H1 (cell line): ENCODE results near the gene TCERG1L. TPM values are rescaled to one million over a fixed set of nuclear protein-coding genes. Genes with fewer than 3 reads are reported as not detected.

Experiments
- POLR2A ChIP-seq, 2 experiments: IDR thresholded peaks; 1 replicate in 1 of 2; 2 replicates in 1 of 2; pipeline ENCODE4 v1.6.1; 2011; ENCODE audit warnings: low read depth in 2 of 2, low read length in 2 of 2, mild to moderate bottlenecking in 2 of 2; ENCODE audit errors: control extremely low read depth in 1 of 2
- SP2 ChIP-seq: IDR thresholded peaks from 2 replicates; pipeline ENCODE4 v1.6.1; 2012; ENCODE audit warnings: mild to moderate bottlenecking, low read length, inconsistent platforms
- SUZ12 ChIP-seq: fragments of 200-600 bp; sonication (generic); IDR thresholded peaks from 2 replicates; pipeline ENCODE4 v1.6.1; 2012; ENCODE audit warnings: mild to moderate bottlenecking, inconsistent platforms, low read length, moderate library complexity, mixed read lengths
- polyA plus RNA-seq, 7 experiments: library from polyadenylated mRNA; depleted of rRNA in 3 of 7; stranded (reverse) in 5 of 7; unstranded in 2 of 7; fragments of >200 nt in 5 of 7; fragments of 200-250 nt in 2 of 7; gene quantifications; 1 replicate in 5 of 7; 2 replicates in 1 of 7; 4 replicates in 1 of 7; pipeline versions ENCODE4 v1.2.1 to v1.2.3, GENCODE V29; 2011 to 2013; ENCODE audit warnings: missing spikeins in 2 of 7, mixed read lengths in 2 of 7
- total RNA-seq: library from RNA; stranded (reverse); fragmentation: NEBNext Ultra II Directional; extraction: Animal tissue kit (Norgen Biotek cat#: 25700); gene quantifications from 2 replicates; pipeline ENCODE4 v1.2.1, GENCODE V29; 2021

Gene TCERG1L
- total and polyA plus RNA-seq, 2 of the 8 experiments (the other 6 are each of a cell fraction or from before 2014, with no cell fraction given), result 3.9 to 6.9 TPM

DNA sequence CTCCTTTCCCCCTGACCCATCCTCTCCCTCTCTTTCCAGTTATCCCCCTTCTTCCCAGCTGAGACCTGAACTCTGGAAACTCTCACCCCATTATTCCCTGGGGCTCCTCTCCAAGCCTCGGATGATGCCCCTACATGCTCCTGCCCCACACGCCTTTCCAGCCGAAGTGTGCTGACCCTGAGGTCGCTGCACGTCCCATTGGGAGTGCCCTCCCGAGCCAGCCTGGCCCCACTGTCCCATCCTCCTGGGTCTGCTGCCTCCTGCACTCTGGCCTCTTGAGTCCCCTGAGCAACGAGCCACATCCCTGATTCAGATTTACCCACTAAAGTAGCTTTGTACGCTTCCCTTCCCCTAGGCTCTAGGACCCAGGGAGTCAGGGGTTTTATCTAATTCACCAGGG is 87.4 kb downstream of the TCERG1L start (continued):
- TF ChIP-seq SUZ12 (no peak), SP2 (no peak), POLR2A (IDR thresholded peaks at IDR 0.05; ENCODE audit: control extremely low read depth in 1 of 2, low read depth in 2 of 2, low read length in 2 of 2) (no peak)
